ENCODE data around the gene CTNNBL1. TPM values are rescaled to one million over a fixed set of nuclear protein-coding genes. Genes with fewer than 3 reads are reported as not detected.
A peak's percentile ranks its signal among the peaks of the same experiment; 100 is the strongest.

CTNNBL1 gene
- total and polyA plus RNA-seq, 11 donors = 22.6 to 68.9 (median 50.5) TPM

DNA sequence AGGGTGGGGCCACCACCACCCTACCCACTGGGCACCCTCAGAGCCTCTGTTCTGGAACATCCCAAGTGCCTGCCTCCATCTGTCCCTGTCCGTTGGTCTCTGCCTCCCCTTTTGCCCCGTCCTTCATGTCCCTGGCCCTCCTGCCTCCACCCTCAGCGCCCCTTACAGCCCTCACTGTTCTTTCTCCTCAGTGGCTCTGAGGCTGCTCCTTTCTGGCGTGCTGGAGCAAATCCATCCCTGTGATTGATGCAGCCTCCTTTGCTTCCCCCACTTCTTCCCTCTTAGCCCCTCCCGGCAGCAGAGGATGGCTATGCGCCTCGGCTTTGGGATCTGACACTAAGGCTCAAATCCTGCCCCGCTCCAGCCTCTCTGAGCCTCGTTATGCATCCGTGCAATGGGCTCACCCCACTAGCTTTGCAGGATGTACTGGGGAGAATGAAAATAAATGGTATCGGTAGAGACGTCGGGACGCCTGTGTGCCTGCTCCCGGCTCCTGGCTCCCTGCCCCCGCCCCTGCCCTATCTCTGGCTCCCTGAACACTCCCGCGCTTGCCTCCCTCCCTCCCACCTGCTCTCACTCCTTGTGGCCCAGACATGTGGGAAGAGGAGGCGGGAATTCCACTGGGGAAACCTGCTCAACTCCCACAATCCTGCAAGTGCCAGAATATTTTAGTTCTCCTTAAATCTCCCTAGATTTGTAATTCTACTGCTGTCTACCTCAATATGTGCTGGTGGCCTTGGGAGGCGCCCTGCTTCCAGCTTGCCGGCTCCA is 222.2 kb downstream of the CTNNBL1 start:
- no peaks in the 10 kb centered on the region for H3K36me3 ChIP-seq
- 12 to 17% (median 17%) methylated on average over 21 of the region's 21 CpGs for WGBS, 4 donors
- H3K27ac ChIP-seq = no peak overlapping the region
- intact Hi-C loops (cut with DNase I) = no loop called here
- TF ChIP-seq POLR2A (IDR thresholded peaks at IDR 0.05) = no peak
- TF ChIP-seq, protein P1, sequence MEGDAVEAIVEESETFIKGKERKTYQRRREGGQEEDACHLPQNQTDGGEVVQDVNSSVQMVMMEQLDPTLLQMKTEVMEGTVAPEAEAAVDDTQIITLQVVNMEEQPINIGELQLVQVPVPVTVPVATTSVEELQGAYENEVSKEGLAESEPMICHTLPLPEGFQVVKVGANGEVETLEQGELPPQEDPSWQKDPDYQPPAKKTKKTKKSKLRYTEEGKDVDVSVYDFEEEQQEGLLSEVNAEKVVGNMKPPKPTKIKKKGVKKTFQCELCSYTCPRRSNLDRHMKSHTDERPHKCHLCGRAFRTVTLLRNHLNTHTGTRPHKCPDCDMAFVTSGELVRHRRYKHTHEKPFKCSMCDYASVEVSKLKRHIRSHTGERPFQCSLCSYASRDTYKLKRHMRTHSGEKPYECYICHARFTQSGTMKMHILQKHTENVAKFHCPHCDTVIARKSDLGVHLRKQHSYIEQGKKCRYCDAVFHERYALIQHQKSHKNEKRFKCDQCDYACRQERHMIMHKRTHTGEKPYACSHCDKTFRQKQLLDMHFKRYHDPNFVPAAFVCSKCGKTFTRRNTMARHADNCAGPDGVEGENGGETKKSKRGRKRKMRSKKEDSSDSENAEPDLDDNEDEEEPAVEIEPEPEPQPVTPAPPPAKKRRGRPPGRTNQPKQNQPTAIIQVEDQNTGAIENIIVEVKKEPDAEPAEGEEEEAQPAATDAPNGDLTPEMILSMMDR (IDR thresholded peaks at IDR 0.05) = no peak
- H3K27me3 ChIP-seq = peaks cover 0 to 63% (median 13%) of the 10 kb centered on the region in 9 donors
- ATAC-seq (peak in 2 of 4 donors; percentile 40 to 47), DNase-seq (peak in 1 of 5 donors; percentile 52)
- no peak overlapping the region for H3K4me3 ChIP-seq
- peaks cover 0 to 21% (median 8%) of the 10 kb centered on the region in 12 donors for H3K4me1 ChIP-seq
- no peaks in the 10 kb centered on the region for H3K9me3 ChIP-seq

DNA sequence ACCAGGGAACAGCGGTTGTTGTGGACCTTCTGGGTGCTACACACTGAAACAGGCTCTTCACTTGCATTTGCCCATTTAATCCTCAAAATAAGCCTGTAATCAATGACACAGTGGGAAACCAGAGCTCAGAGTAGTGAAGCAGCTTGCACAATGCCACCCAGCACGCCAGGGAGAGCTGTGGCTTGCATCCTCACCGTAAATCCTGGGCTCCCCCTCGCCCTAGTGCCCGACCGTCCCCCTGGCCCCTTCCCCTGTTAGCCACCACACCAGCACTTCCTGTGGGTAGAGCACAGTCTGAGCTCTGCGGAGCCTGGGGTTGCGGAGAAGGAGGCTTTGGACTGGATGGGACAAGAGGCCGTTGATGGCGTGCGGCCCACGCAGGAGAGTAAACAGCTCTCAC is 223.6 kb downstream of the CTNNBL1 start:
- Histone ChIP-seq H3K9me3 (no peaks in the 10 kb centered on the region), H3K27ac (no peak overlapping the region), H3K36me3 (no peaks in the 10 kb centered on the region), H3K4me3 (no peak overlapping the region), H3K27me3 (peaks cover 0 to 57% (median 10%) of the 10 kb centered on the region in 9 donors), H3K4me1 (peaks cover 0 to 21% (median 8%) of the 10 kb centered on the region in 12 donors)
- ATAC-seq (no peak), DNase-seq (no peak)
- no peak for TF ChIP-seq POLR2A (IDR thresholded peaks at IDR 0.05)
- TF ChIP-seq, protein P1 (IDR thresholded peaks at IDR 0.05) = no peak
- WGBS, 4 donors = 61 to 65% (median 64%) methylated on average over 12 of the region's 12 CpGs
- intact Hi-C loops (cut with DNase I) = no loop called here

DNA sequence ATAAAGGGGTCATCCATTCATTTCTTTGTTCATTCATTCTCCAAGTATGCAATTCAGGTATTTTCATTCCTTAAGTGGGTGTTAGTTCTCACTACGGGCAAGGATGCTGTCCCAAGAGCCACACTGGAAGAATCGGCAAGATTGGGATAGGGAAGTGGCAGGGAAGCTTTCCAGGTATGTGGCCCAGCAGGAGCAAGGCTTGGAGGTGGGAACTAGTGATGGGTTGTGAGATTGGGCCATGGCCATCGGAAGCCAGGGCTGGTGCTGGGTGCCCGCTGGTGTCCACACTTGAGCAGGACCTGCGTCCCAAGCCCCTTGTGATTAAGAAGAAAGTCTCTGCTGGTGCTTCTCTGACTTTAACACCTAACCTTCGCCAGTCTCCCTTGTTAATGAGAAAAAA is 224.2 kb downstream of the CTNNBL1 start:
- WGBS, 4 donors = 77 to 82% (median 78%) methylated on average over 6 of the region's 6 CpGs
- Histone ChIP-seq H3K4me1 (peaks cover 0 to 21% (median 8%) of the 10 kb centered on the region in 12 donors), H3K36me3 (no peaks in the 10 kb centered on the region), H3K4me3 (no peak overlapping the region), H3K27ac (no peak overlapping the region), H3K9me3 (no peaks in the 10 kb centered on the region), H3K27me3 (peaks cover 0 to 53% (median 10%) of the 10 kb centered on the region in 9 donors)
- no peak for TF ChIP-seq POLR2A (IDR thresholded peaks at IDR 0.05)
- TF ChIP-seq, protein P1 (IDR thresholded peaks at IDR 0.05) = no peak
- intact Hi-C loops (cut with DNase I) = no loop called here
- DNase-seq (no peak), ATAC-seq (no peak)

DNA sequence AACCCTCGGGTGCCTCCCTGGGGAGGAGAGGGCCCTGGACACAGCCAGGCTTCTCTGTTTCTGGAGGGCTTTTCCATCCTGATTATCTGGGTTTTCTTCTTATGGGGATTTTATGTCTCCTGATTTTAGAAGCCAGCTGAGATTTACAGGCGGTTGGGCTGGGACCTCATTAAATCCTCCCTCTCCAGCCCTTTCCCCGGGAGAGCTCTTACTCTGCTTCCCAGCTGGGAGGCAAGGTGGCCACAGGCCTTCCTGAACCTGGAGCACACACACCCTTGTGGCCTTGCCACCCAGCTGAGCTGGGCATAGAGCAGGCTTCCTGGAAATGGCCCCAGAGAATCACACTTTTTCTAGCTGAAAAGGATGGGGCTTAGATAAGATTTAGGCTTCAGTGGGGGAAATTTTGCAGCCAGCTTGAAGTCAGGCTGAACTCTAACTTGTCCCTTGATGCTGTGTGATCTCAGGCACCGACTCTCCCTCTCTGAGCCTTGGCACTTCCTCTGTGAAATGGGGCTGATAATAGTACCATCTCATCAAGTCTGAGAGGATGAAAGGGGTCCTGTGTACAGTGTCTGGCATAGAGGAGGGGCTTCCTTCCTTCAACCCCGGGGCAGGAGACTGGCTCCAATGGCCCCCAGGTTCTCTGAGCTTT is 225.7 kb downstream of the CTNNBL1 start:
- Histone ChIP-seq H3K9me3 (no peaks in the 10 kb centered on the region), H3K27me3 (peaks cover 0 to 42% (median 8%) of the 10 kb centered on the region in 9 donors), H3K4me3 (no peak overlapping the region), H3K36me3 (no peaks in the 10 kb centered on the region), H3K4me1 (peaks cover 0 to 19% (median 7%) of the 10 kb centered on the region in 12 donors), H3K27ac (peak overlapping the region in 1 of 12 donors; percentile 5)
- intact Hi-C loops (cut with DNase I) = no loop called here
- TF ChIP-seq POLR2A (IDR thresholded peaks at IDR 0.05) = no peak
- TF ChIP-seq, protein P1 (IDR thresholded peaks at IDR 0.05) = no peak
- DNase-seq (no peak), ATAC-seq (no peak)
- WGBS, 4 donors = 45 to 61% (median 56%) methylated on average over 5 of the region's 5 CpGs

Data from heart left ventricle (tissue), 16 donors.